Activated naive CD8-positive, alpha-beta T cell treated with anti-CD3 and anti-CD28 coated beads for 36 hours (primary cell): ENCODE results near the gene SLC23A1. TPM values are rescaled to one million over a fixed set of nuclear protein-coding genes. Genes with fewer than 3 reads are reported as not detected.
A peak's percentile ranks its signal among the peaks of the same experiment; 100 is the strongest.
"Not testable (repeated sequence)": the region's sequence is repeated elsewhere in the genome, so short reads cannot be mapped to it uniquely, and the experiment has no call there.

Source experiments
- DNase-seq: peaks from one replicate; pipeline ENCODE4 v3.0.0; 2021
- H3K27ac Mint-ChIP-seq: one replicate; pipeline ENCODE4 v1.8.0; 2022; ENCODE audit warnings: mild to moderate bottlenecking, moderate library complexity, mixed read lengths
- H3K27me3 Mint-ChIP-seq: one replicate; pipeline ENCODE4 v1.8.0; 2022; ENCODE audit warnings: mild to moderate bottlenecking, mixed read lengths
- H3K36me3 Mint-ChIP-seq: one replicate; pipeline ENCODE4 v1.8.0; 2021; ENCODE audit warnings: mild to moderate bottlenecking, mixed read lengths
- H3K4me1 Mint-ChIP-seq: one replicate; pipeline ENCODE4 v1.8.0; 2021; ENCODE audit warnings: mixed read lengths
- H3K4me3 Mint-ChIP-seq: one replicate; pipeline ENCODE4 v1.8.0; 2022; ENCODE audit warnings: mild to moderate bottlenecking, moderate library complexity, mixed read lengths
- H3K9me3 Mint-ChIP-seq: one replicate; pipeline ENCODE4 v1.8.0; 2022; ENCODE audit warnings: mixed read lengths
- total RNA-seq, 2 experiments: library from RNA; stranded (reverse); gene quantifications; one replicate each; pipeline ENCODE4 v1.2.3, GENCODE V29; 2021

SLC23A1 gene
- total RNA-seq, 2 experiments from 2014 or later, result not detected

GRCh38 chr5:139387611-139388197, 4.6 kb upstream of the SLC23A1 start:
- DNase-seq, result no peak
- Mint-ChIP-seq H3K4me3 (no peak overlapping the region), H3K36me3 (peaks cover 16% of the 10 kb centered on the region), H3K9me3 (no peaks in the 10 kb centered on the region), H3K27me3 (no peaks in the 10 kb centered on the region), H3K27ac (peak overlapping the region; percentile 74), H3K4me1 (peaks cover 54% of the 10 kb centered on the region)

DNA sequence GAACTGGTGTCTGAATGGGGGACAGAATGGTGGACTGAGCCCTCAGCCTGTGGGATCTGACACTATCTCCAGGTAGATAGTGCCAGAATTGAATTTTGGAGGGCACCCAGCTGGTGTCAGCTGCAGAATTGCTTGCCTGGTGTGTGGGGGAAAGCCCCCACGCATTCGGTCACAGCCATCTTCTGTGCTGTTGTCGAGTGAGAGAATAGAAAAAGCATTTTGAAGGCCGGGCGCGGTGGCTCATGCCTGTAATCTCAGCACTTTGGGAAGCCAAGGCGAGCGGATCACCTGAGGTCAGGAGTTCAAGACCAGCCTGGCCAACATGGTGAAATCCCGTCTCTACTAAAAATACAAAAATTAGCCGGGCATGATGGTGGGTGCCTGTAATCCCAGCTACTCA, 3.9 kb upstream of the SLC23A1 start:
- H3K4me3 Mint-ChIP-seq, H3K27me3 Mint-ChIP-seq, DNase-seq, H3K9me3 Mint-ChIP-seq, H3K27ac Mint-ChIP-seq: not testable (repeated sequence)
- Mint-ChIP-seq H3K4me1 (peaks cover 56% of the 10 kb centered on the region), H3K36me3 (peaks cover 15% of the 10 kb centered on the region)

- no peaks in the 10 kb centered on the region for H3K9me3 Mint-ChIP-seq
- peaks cover 8% of the 10 kb centered on the region for H3K36me3 Mint-ChIP-seq
- no peaks in the 10 kb centered on the region for H3K27me3 Mint-ChIP-seq
- peaks cover 47% of the 10 kb centered on the region for H3K4me1 Mint-ChIP-seq
- no peak overlapping the region for H3K4me3 Mint-ChIP-seq
- H3K27ac Mint-ChIP-seq, result no peak overlapping the region
- no peak for DNase-seq
Observed at GRCh38 chr5:139386050-139386438, 2.9 kb upstream of the SLC23A1 start.

DNA sequence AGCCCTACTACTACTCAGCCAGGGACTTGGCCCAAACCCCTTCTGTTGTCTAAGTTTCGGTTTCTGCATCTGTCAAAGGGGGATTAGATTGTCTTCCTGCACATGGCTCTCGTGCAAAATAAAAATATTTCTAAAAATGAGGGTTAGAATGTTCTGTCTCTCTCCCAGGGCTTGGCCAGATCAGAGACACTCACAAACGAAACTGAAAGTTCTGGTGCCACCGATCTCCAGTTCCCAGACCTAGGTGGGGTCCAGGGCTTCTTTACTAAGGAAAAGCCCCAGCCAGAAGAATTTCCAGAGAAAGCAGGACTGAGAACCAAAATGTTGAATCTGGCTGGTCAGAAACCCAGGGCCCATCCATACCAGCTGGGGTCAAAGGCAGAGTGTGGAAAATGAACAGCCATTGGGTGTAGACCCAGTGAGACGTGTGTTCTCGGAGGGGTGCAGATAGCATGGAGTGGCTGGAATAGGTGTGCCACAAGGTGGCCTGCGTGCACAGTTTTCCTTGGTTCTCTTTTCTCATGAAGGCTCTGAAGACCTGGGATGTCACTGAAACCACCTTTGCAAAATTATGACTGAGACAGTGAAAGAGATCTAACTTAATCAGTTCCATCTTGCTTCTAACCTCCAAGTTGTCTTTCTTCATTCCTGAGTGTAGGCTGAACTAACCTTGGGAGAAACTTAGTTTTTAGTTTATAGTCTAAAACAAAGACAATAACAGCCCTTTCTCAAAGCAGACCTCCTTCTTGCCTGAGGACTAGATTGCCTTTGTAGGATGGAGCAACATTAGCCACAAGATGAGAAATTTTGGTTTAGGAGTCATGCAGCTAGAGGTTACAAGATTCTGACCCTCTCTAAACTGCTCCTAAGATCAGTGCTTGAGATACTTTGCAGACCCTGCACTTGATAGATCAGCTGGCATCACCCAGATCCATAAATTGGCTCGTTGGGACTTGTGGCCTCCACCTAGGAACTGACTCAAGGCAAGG, 2.3 kb upstream of the SLC23A1 start:
- peak overlapping the region; percentile 29 for H3K4me3 Mint-ChIP-seq
- peak overlapping the region; percentile 69 for H3K27ac Mint-ChIP-seq
- H3K4me1 Mint-ChIP-seq, result peaks cover 40% of the 10 kb centered on the region
- no peaks in the 10 kb centered on the region for H3K9me3 Mint-ChIP-seq
- H3K36me3 Mint-ChIP-seq, result peaks cover 8% of the 10 kb centered on the region
- no peak for DNase-seq
- H3K27me3 Mint-ChIP-seq, result no peaks in the 10 kb centered on the region

- Mint-ChIP-seq H3K9me3 (no peaks in the 10 kb centered on the region), H3K36me3 (peaks cover 7% of the 10 kb centered on the region), H3K4me3 (no peak overlapping the region), H3K27me3 (no peaks in the 10 kb centered on the region), H3K4me1 (peaks cover 33% of the 10 kb centered on the region), H3K27ac (peak overlapping the region; percentile 69)
- DNase-seq, result no peak
Observed at GRCh38 chr5:139384591-139385051, 1.5 kb upstream of the SLC23A1 start.

DNA sequence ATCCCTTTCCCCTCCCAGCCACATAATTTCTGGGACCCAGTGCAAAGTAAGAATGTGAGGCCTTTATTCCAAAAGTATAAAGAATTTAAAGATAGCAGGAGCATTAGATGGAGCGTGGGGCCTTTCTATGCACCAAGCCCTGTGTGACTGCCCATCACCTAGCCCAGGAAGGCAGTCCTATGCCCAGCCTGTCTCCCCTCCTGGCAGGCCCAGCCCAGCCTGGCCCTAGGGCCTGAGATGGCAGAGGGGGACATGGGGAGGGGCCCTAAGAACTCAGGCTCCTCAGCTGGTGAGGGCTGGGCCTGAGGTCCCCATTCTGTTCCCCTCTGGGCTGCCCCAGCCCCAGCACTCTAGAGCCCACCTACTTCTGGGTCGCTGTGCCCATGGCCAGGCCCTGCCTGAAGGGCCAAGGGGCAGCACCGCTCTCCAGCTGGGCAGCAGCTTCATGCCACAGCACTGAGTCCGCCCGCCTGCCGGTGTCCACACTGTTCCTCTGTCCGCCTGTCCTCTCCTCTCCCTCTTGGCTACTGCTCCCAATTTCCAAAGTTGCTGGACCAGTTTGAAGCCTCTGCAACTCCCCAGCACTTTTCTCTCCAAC, 995 bp upstream of the SLC23A1 start:
- Mint-ChIP-seq H3K4me3 (no peak overlapping the region), H3K36me3 (peaks cover 2% of the 10 kb centered on the region), H3K9me3 (no peaks in the 10 kb centered on the region), H3K4me1 (peaks cover 28% of the 10 kb centered on the region), H3K27me3 (no peaks in the 10 kb centered on the region), H3K27ac (peak overlapping the region; percentile 69)
- DNase-seq, result no peak

GRCh38 chr5:139382807-139383206, 290 bp downstream of the SLC23A1 start:
- Mint-ChIP-seq H3K27ac (no peak overlapping the region), H3K27me3 (no peaks in the 10 kb centered on the region), H3K4me1 (peaks cover 24% of the 10 kb centered on the region), H3K4me3 (no peak overlapping the region), H3K36me3 (no peaks in the 10 kb centered on the region), H3K9me3 (no peaks in the 10 kb centered on the region)
- no peak for DNase-seq

GRCh38 chr5:139381837-139382761, 998 bp downstream of the SLC23A1 start:
- Mint-ChIP-seq H3K4me1 (peaks cover 24% of the 10 kb centered on the region), H3K27me3 (no peaks in the 10 kb centered on the region), H3K9me3 (no peaks in the 10 kb centered on the region), H3K36me3 (no peaks in the 10 kb centered on the region), H3K27ac (no peak overlapping the region), H3K4me3 (no peak overlapping the region)
- DNase-seq, result no peak

DNA sequence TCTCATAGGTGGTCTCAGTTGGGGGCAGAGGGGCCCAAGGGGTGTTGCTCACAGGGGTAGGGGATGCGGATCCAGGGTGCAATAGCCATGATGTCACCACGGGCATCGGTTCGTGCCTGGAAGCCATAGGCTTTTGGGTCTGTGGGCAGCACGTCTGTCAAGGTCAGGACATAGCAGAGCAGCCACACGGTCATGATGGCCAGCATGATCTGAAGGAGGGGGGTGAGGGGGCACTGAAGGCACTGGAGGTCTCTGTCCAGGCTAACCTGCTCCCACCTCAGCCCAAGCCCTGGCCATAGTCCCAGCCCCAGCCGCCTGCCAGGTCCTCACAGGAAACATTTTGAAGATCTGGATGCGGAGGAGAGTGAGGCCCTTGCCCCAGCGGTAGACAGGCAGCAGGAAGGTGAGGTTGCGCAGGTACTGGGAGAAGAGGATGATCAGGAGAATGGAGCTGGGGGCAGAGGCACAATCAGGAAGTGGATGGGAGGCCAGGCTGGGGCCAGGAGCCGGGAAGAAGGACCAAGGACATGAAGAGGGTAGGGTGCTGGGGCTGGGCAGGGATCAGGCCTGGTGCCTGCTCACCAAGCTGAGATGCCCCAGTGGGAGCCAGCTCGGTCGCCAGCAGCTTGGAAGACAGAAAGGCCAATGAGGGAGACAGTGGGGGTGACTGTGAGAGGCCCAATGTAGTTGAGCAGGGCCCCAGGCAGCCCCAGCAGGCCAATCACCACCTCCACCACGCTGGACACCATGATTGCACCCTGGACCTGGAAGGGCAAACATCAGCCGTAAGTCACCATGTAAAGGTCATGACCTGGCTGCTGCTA, 3.3 kb downstream of the SLC23A1 start:
- H3K36me3 Mint-ChIP-seq, result no peaks in the 10 kb centered on the region
- H3K4me1 Mint-ChIP-seq, result peaks cover 8% of the 10 kb centered on the region
- no peak overlapping the region for H3K27ac Mint-ChIP-seq
- no peaks in the 10 kb centered on the region for H3K27me3 Mint-ChIP-seq
- H3K9me3 Mint-ChIP-seq, result no peaks in the 10 kb centered on the region
- no peak for DNase-seq
- H3K4me3 Mint-ChIP-seq, result no peak overlapping the region

DNA sequence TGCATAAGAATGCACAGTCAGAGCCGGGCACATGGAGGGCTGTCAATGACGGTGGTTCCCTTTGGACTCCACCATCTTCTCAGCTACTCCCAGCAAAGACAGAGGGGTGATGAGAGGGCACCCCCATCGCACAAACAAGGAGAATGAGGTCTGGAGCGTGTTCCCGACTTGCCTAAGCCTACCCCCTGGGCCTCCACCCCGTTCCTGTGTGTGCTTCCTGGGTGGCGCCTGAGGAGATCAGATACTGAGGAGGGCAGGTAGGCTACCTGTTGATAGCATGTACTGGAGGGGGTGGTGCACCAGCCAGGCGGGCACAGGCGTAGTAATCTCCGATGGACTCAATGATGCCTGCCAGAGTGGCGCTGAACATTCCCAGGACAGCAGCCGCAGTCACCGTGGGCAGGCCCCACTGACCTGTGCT, 4.1 kb downstream of the SLC23A1 start:
- DNase-seq, result no peak
- no peak overlapping the region for H3K27ac Mint-ChIP-seq
- H3K9me3 Mint-ChIP-seq, result no peaks in the 10 kb centered on the region
- H3K4me3 Mint-ChIP-seq, result no peak overlapping the region
- peaks cover 2% of the 10 kb centered on the region for H3K4me1 Mint-ChIP-seq
- no peaks in the 10 kb centered on the region for H3K36me3 Mint-ChIP-seq
- H3K27me3 Mint-ChIP-seq, result no peaks in the 10 kb centered on the region

- Mint-ChIP-seq H3K9me3 (no peaks in the 10 kb centered on the region), H3K4me1 (peaks cover 2% of the 10 kb centered on the region), H3K27me3 (no peaks in the 10 kb centered on the region), H3K4me3 (no peak overlapping the region), H3K27ac (no peak overlapping the region), H3K36me3 (no peaks in the 10 kb centered on the region)
- DNase-seq, result no peak
Observed at GRCh38 chr5:139378101-139378825, 4.8 kb downstream of the SLC23A1 start.

- Mint-ChIP-seq H3K27ac (no peak overlapping the region), H3K9me3 (no peaks in the 10 kb centered on the region), H3K27me3 (no peaks in the 10 kb centered on the region), H3K4me3 (no peak overlapping the region), H3K4me1 (peaks cover under 1% of the 10 kb centered on the region), H3K36me3 (no peaks in the 10 kb centered on the region)
- no peak for DNase-seq
Observed at GRCh38 chr5:139377226-139377625, 5.9 kb downstream of the SLC23A1 start.

- Mint-ChIP-seq H3K27ac (no peak overlapping the region), H3K36me3 (no peaks in the 10 kb centered on the region), H3K27me3 (no peaks in the 10 kb centered on the region), H3K4me3 (no peak overlapping the region), H3K9me3 (no peaks in the 10 kb centered on the region), H3K4me1 (peaks cover 7% of the 10 kb centered on the region)
- DNase-seq, result no peak
Observed at GRCh38 chr5:139376364-139376763, 6.7 kb downstream of the SLC23A1 start.
